ENCODE measurements around the gene ADD2.
"Not testable (repeated sequence)": the region's sequence is repeated elsewhere in the genome, so short reads cannot be mapped to it uniquely, and the experiment has no call there.

The ADD2 gene

DNA sequence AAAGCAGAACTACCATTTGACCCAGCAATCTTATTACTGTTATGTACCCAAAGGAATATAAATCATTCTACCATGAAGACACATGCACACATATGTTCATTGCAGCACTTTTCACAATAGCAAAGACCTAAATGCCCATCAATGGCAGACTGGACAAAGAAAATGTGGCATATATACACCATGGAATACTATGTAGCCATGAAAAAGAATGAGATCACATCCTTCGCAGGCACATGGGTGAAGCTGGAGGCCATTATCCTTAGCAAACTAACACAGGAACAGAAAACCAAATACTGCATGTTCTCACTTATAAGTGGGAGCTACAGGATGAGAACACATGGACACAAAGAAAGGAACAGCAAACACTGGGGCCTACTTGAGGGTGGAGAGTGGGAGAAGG, 28.5 kb downstream of the ADD2 start:
- not testable (repeated sequence) for H3K27me3 ChIP-seq (ENCODE audit: control insufficient read depth, insufficient read depth, low read length); H3K27ac ChIP-seq (ENCODE audit: low read length); H3K9me3 ChIP-seq (ENCODE audit: control insufficient read depth, insufficient read depth, low read length); DNase-seq (ENCODE audit: low read depth, low spot score); H3K4me1 ChIP-seq (ENCODE audit: control insufficient read depth, insufficient read depth, low read length); H3K36me3 ChIP-seq (ENCODE audit: control insufficient read depth, insufficient read depth, low read length); H3K4me3 ChIP-seq (ENCODE audit: low read length)
- WGBS (ENCODE audit: insufficient coverage, insufficient read length), result no CpG with 5 or more reads among the region's 1 CpG

DNA sequence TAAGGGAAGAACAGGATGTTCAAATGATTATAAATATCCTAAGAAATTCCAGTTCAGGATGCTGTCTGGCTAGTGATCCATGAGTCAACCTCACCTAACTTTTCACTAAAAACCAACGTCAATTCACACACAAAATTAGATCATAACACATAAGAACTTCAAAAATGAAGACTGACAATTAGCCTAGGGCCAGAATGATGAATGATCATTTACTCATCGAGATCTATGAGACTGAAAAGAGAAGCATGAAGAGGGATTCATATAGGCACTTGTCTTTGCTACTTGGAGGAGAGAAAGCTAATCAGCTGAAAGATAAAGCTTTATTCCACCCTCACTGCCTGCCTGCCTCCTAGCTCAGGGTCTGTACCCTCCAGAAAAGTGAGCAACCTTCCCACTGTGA, 29.8 kb downstream of the ADD2 start:
- H3K27ac ChIP-seq (ENCODE audit: low read length), result no peak overlapping the region
- DNase-seq (ENCODE audit: low read depth, low spot score), result no peak
- H3K4me1 ChIP-seq (ENCODE audit: control insufficient read depth, insufficient read depth, low read length), result peaks cover 10% of the 10 kb centered on the region
- H3K4me3 ChIP-seq (ENCODE audit: low read length), result no peak overlapping the region
- H3K9me3 ChIP-seq (ENCODE audit: control insufficient read depth, insufficient read depth, low read length), result no peaks in the 10 kb centered on the region
- H3K36me3 ChIP-seq (ENCODE audit: control insufficient read depth, insufficient read depth, low read length), result no peaks in the 10 kb centered on the region
- WGBS (ENCODE audit: insufficient coverage, insufficient read length), result 100% methylated on average over 1 of the region's 2 CpGs
- H3K27me3 ChIP-seq (ENCODE audit: control insufficient read depth, insufficient read depth, low read length), result no peaks in the 10 kb centered on the region

DNA sequence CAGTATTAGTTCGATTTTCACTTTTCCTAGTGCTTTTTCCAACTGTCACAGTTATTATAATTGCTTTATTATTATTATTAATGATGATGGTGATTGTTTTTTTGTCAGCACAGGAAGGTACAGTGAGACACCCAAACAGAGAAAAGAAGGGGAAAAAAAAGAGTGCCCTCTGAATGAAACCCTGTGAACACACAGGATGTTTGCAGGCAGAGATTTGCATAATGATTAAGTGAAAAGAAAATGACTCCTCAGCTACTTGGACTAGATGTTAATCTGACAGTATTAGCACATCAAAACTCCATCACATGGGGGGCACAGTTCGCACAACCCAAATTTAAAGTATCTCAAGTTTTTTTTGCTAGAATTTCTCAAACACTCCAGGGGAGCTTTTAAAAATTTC, 32.9 kb downstream of the ADD2 start:
- no peak overlapping the region for H3K27ac ChIP-seq (ENCODE audit: low read length)
- whole genome bisulfite sequencing (ENCODE audit: insufficient coverage, insufficient read length), result no CpG with 5 or more reads among the region's 2 CpGs

DNA sequence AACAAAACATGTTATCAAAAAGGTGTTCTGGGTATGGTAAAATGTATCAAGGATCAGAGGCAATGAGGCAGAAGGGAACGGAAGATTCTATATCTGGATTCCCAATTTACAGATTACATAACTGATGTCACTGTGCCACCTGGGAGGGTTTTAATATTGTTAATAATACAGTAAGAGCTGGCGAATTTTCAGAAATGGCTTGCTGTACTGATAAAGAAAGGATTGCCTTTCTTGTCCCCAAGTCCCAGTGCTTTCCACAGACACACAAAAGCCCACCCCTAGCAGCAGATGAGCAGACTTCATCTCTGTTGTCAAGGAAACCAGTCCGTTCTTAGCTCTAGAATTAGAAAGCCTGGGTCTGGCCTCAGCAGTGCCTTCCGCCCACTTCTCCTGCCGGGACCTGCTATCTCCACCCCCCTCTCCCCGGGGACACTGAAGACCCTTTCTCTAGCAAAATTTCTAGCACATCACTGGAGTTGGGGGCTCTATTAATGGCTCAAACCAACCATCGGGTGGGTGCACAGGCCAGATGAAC, 34.3 kb downstream of the ADD2 start:
- Histone ChIP-seq H3K4me1 (ENCODE audit: control insufficient read depth, insufficient read depth, low read length) (peaks cover 27% of the 10 kb centered on the region), H3K27ac (ENCODE audit: low read length) (peak overlapping the region; percentile 17), H3K36me3 (ENCODE audit: control insufficient read depth, insufficient read depth, low read length) (no peaks in the 10 kb centered on the region), H3K4me3 (ENCODE audit: low read length) (no peak overlapping the region), H3K9me3 (ENCODE audit: control insufficient read depth, insufficient read depth, low read length) (no peaks in the 10 kb centered on the region), H3K27me3 (ENCODE audit: control insufficient read depth, insufficient read depth, low read length) (no peaks in the 10 kb centered on the region)
- DNase-seq (ENCODE audit: low read depth, low spot score), result no peak
- no CpG with 5 or more reads among the region's 7 CpGs for WGBS (ENCODE audit: insufficient coverage, insufficient read length)

More for the DNA sequence above, 32.9 kb downstream of the ADD2 start:
- Histone ChIP-seq H3K27me3 (ENCODE audit: control insufficient read depth, insufficient read depth, low read length) (no peaks in the 10 kb centered on the region), H3K4me3 (ENCODE audit: low read length) (no peak overlapping the region), H3K36me3 (ENCODE audit: control insufficient read depth, insufficient read depth, low read length) (no peaks in the 10 kb centered on the region), H3K9me3 (ENCODE audit: control insufficient read depth, insufficient read depth, low read length) (no peaks in the 10 kb centered on the region), H3K4me1 (ENCODE audit: control insufficient read depth, insufficient read depth, low read length) (peaks cover 21% of the 10 kb centered on the region)
- DNase-seq (ENCODE audit: low read depth, low spot score), result no peak

DNA sequence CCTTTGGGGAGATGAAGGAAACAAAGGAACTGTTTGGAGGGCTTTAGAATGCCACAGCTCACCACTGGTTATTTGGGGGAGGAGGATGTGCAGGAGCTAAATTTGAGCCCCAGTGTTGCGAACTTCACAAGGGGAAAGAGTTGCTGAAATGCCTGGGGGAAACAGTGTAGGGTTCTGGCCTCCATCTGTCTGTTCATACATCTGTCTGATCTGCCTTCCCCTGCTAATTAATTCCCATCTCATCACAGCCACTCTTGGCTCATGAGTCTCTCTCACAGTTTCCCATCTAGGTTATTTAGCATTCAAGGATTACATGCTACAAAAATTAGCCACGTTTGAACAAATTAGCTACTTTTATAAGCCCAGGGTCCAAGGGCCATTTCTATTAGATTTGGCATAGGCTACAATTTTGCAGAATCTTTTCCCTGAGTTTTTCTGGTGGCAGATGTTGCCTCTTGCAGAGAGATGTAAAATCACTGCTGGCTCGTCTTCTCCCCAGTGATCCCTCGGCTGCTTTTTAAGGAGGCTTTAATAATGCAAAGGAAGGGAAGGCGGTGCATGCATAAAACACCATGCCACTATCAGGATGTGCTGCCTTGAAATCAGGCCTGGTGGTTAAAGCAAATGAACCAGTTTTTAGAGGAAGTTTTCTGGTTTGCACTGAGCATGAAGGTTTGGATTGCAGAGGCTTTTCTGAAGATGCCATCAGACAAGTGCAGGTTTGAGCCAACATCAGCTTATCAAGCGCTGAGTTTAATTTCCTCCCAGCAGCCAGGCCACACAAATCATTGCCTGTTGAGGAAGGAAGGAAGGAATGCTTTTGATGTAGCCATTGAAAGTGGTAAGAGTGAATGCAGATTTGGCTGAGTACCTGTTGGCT, 35.0 kb downstream of the ADD2 start:
- DNase-seq (ENCODE audit: low read depth, low spot score), result no peak
- no CpG with 5 or more reads among the region's 6 CpGs for WGBS (ENCODE audit: insufficient coverage, insufficient read length)
- Histone ChIP-seq H3K4me1 (ENCODE audit: control insufficient read depth, insufficient read depth, low read length) (peaks cover 29% of the 10 kb centered on the region), H3K9me3 (ENCODE audit: control insufficient read depth, insufficient read depth, low read length) (no peaks in the 10 kb centered on the region), H3K27ac (ENCODE audit: low read length) (peak overlapping the region; percentile 18), H3K27me3 (ENCODE audit: control insufficient read depth, insufficient read depth, low read length) (no peaks in the 10 kb centered on the region), H3K4me3 (ENCODE audit: low read length) (no peak overlapping the region), H3K36me3 (ENCODE audit: control insufficient read depth, insufficient read depth, low read length) (no peaks in the 10 kb centered on the region)

DNA sequence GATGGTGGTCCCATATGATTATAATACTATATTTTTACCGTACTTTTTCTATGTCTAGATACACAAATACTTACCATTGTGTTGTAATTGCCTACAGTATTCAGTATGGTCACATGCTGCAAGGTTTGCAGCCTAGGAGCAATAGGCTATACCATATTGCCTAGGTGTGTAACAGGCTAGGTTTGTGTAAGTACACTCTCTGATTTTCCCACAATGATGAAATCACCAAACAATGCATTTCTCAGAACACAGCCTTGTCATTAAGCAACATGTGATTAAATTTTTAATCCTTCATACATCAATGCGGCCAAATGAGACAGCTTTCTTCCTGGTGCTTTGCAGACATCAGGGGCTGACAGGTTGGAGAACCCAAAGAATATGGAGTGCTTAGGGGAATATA, 37.3 kb downstream of the ADD2 start:
- no peaks in the 10 kb centered on the region for H3K36me3 ChIP-seq (ENCODE audit: control insufficient read depth, insufficient read depth, low read length)
- no peaks in the 10 kb centered on the region for H3K27me3 ChIP-seq (ENCODE audit: control insufficient read depth, insufficient read depth, low read length)
- H3K27ac ChIP-seq (ENCODE audit: low read length), result no peak overlapping the region
- peaks cover 32% of the 10 kb centered on the region for H3K4me1 ChIP-seq (ENCODE audit: control insufficient read depth, insufficient read depth, low read length)
- no peak overlapping the region for H3K4me3 ChIP-seq (ENCODE audit: low read length)
- no CpG with 5 or more reads among the region's 2 CpGs for WGBS (ENCODE audit: insufficient coverage, insufficient read length)
- no peak for DNase-seq (ENCODE audit: low read depth, low spot score)
- H3K9me3 ChIP-seq (ENCODE audit: control insufficient read depth, insufficient read depth, low read length), result no peaks in the 10 kb centered on the region

DNA sequence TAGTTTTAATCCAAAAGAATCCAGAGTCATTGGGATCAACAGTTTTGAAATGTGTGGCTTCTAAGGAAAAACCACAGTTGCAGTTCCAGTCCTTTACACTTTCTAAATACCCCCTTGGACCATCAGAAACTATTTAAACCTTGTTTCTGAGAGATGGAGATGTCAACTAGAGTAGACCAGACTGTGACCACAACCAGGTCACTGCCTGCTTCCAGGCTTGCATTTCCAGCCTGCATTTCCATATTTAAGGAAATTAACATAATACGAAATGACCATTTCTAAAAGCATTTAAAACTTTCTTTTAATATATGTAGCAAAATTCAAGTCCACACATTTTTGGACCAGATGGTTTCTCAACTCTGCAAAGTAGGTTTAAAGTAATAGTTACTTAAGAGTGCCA, 38.4 kb downstream of the ADD2 start:
- Histone ChIP-seq H3K9me3 (ENCODE audit: control insufficient read depth, insufficient read depth, low read length) (no peaks in the 10 kb centered on the region), H3K36me3 (ENCODE audit: control insufficient read depth, insufficient read depth, low read length) (no peaks in the 10 kb centered on the region), H3K4me1 (ENCODE audit: control insufficient read depth, insufficient read depth, low read length) (peaks cover 31% of the 10 kb centered on the region), H3K27ac (ENCODE audit: low read length) (no peak overlapping the region), H3K27me3 (ENCODE audit: control insufficient read depth, insufficient read depth, low read length) (no peaks in the 10 kb centered on the region), H3K4me3 (ENCODE audit: low read length) (no peak overlapping the region)
- WGBS (ENCODE audit: insufficient coverage, insufficient read length), result no CpG with 5 or more reads among the region's 1 CpG
- no peak for DNase-seq (ENCODE audit: low read depth, low spot score)

DNA sequence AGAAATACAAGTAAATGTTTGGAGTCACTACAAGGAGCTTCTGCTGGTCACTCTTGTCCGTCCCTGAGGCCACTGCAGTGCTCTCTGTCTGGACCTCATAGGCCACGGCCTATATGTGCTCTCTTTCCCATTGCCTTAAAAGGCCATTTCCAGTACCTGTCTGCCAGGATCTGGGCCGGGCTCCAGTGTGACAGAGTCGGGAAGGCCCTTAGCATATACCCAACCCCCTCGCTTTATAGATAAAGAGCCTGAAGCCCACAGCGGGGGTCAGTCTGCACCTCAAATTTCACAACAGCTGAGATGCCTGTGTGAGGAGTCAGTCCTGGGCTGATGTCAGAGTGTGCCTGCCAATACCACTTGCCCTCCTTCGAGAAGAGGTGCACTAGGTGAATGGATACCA, 39.9 kb downstream of the ADD2 start:
- DNase-seq (ENCODE audit: low read depth, low spot score), result peak; percentile 41
- Histone ChIP-seq H3K27me3 (ENCODE audit: control insufficient read depth, insufficient read depth, low read length) (no peaks in the 10 kb centered on the region), H3K27ac (ENCODE audit: low read length) (no peak overlapping the region), H3K36me3 (ENCODE audit: control insufficient read depth, insufficient read depth, low read length) (no peaks in the 10 kb centered on the region), H3K9me3 (ENCODE audit: control insufficient read depth, insufficient read depth, low read length) (no peaks in the 10 kb centered on the region), H3K4me1 (ENCODE audit: control insufficient read depth, insufficient read depth, low read length) (peaks cover 26% of the 10 kb centered on the region), H3K4me3 (ENCODE audit: low read length) (no peak overlapping the region)
- WGBS (ENCODE audit: insufficient coverage, insufficient read length), result no CpG with 5 or more reads among the region's 7 CpGs

DNA sequence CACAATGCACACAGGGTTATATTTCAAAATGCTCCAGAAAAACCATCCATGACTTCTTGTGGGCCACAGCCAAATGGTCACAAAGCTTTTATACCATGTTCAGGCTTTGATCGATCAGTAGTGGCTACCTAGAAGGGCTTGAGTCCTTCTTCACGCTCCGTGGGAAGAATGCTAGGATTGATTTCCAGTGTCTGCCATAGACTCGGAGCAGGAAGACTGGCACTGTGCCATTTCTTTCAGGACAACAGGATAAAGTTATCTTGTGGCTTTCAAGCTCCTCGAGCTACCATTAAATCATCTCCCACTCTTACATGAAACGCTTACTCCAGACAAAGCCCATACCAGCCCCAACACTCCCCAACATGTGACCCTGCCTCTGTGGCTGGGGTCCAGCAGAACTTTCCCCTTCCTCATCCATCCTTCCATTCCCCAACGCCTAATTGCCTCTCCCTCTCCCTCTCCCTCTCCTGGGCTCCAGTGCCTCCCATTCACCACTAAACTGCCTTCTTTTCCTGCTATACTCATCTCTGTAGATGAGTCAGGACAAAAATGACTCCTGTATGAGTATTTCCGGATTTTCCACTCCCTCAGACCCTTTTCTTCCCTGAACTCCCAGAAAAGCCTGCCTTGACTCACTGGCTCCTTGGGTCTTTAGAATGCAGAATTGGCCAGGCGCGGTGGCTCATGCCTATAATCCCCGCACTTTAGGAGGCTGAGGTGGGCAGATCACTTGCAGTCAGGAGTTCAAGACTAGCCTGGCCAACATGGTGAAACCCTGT, 40.9 kb downstream of the ADD2 start:
- DNase-seq (ENCODE audit: low read depth, low spot score), result no peak
- no peaks in the 10 kb centered on the region for H3K9me3 ChIP-seq (ENCODE audit: control insufficient read depth, insufficient read depth, low read length)
- no peak overlapping the region for H3K27ac ChIP-seq (ENCODE audit: low read length)
- no peak overlapping the region for H3K4me3 ChIP-seq (ENCODE audit: low read length)
- H3K27me3 ChIP-seq (ENCODE audit: control insufficient read depth, insufficient read depth, low read length), result no peaks in the 10 kb centered on the region
- WGBS (ENCODE audit: insufficient coverage, insufficient read length), result no CpG with 5 or more reads among the region's 11 CpGs
- H3K36me3 ChIP-seq (ENCODE audit: control insufficient read depth, insufficient read depth, low read length), result no peaks in the 10 kb centered on the region
- peaks cover 20% of the 10 kb centered on the region for H3K4me1 ChIP-seq (ENCODE audit: control insufficient read depth, insufficient read depth, low read length)

DNA sequence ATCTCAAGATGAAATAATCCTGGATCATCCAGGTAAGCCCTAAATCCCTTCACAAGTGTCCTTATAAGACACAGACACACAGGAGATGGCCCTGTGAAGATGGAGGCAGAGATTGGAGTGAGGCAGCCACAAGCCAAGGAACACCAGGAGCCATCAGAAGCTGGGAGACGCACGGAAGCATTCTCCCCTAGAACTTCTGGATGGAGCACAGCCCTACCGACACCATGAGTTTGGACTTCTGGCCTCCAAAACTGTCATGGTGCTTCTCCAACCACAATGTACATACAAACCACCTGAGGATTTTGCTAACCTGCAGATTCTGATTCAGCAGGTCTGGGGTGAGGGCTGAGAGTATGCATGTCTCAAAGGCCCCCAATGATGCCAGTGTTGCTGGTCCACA, 42.5 kb downstream of the ADD2 start:
- H3K27me3 ChIP-seq (ENCODE audit: control insufficient read depth, insufficient read depth, low read length), result no peaks in the 10 kb centered on the region
- DNase-seq (ENCODE audit: low read depth, low spot score), result no peak
- no peak overlapping the region for H3K27ac ChIP-seq (ENCODE audit: low read length)
- H3K4me1 ChIP-seq (ENCODE audit: control insufficient read depth, insufficient read depth, low read length), result peaks cover 18% of the 10 kb centered on the region
- no peaks in the 10 kb centered on the region for H3K9me3 ChIP-seq (ENCODE audit: control insufficient read depth, insufficient read depth, low read length)
- H3K4me3 ChIP-seq (ENCODE audit: low read length), result no peak overlapping the region
- H3K36me3 ChIP-seq (ENCODE audit: control insufficient read depth, insufficient read depth, low read length), result no peaks in the 10 kb centered on the region
- WGBS (ENCODE audit: insufficient coverage, insufficient read length), result no CpG with 5 or more reads among the region's 3 CpGs
